HT-29 (cell line): ENCODE data around the gene LPA. TPM values are rescaled to one million over a fixed set of nuclear protein-coding genes. Genes with fewer than 3 reads are reported as not detected.
A peak's percentile ranks its signal among the peaks of the same experiment; 100 is the strongest.
"Not testable (repeated sequence)": the region's sequence is repeated elsewhere in the genome, so short reads cannot be mapped to it uniquely, and the experiment has no call there.

Source experiments
- DNase-seq: peaks from one replicate; pipeline ENCODE4 v3.0.0-alpha.2; 2015; ENCODE audit warnings: low spot score
- total RNA-seq: library from RNA; depleted of rRNA; stranded (reverse); fragments of >200 nt; shearing (Covaris generic); gene quantifications from 2 replicates; pipeline ENCODE4 v1.2.3, GENCODE V29; 2014; rRNA removed

Gene LPA
- total RNA-seq = not detected in 2 replicates

GRCh38 chr6:160664198-160664597, at the start of gene LPA:
Gene LPA (minus strand): TSS chr6:160664275. CDS start chr6:160664214, 61 bp downstream.
- DNase-seq = not testable (repeated sequence)

DNA sequence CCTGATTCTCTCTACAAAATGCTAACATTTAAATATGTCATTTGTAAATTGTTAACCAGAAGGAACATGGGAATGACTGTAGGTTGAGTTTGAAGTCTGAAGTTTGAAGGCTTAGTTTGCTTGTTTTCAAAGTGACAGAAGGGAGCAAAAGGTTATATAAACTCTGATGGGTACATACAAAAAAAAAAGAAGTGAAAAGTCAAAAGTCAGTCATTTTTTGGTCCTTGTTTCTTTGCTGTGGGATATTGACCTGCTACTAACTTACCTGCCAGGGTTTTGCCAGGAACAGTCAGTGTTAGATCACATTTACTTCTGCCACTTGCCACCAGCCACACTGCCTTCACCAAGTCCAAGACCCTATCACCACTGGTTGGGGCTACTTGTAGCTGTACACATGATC, 44.9 kb upstream of the LPA start:
- DNase-seq = not testable (repeated sequence)

DNA sequence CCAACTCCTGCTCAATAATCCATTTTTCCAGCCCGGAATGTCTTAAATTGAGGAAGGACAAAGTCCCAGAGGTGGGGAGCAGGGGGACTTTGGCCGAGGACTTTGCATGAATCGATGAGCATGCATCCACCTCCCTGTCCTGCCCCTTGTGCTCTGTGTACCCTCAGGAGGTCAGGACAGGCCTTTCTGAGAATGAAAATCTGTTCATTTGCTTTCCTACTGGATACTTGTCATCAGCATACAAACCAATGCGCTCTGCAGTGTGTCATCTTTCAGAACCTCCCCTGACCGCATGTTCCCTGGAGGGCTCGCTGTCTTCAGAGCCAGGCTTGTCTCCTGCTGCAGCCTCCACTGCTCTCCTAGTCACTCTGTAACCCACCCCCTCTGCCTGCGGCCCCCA, 40.6 kb upstream of the LPA start:
- not testable (repeated sequence) for DNase-seq

- DNase-seq = not testable (repeated sequence)
These were observed 38.0 kb upstream of the LPA start, which contains the start of gene PLG for GRCh38 chr6:160701918-160702680. Gene PLG (plus strand): TSS chr6:160702244. CDS start chr6:160702305, 61 bp downstream.

- DNase-seq = no peak
These were observed 33.8 kb upstream of the LPA start for GRCh38 chr6:160697826-160698225.

- not testable (repeated sequence) for DNase-seq
These were observed 32.8 kb upstream of the LPA start for GRCh38 chr6:160696884-160697283.

DNA sequence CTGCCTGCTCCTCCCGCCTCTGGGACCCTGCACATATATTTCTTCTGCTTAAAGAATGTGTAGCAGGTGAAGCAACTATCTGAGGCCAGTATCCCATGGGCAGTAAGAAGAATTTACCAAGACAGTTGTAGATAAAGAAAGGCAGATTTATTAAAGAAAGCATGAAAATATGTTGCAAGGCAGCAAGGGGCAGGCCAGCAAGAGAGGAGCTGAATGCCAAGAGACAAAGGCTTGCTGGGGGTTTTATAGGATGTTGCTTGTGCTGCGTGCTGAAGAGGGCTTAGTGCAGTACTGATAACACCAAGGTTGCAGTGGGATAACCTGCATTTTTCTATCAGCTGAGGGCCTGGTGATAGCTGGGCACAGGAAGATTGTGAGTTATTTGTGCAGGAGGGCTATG, 31.5 kb upstream of the LPA start:
- not testable (repeated sequence) for DNase-seq

- not testable (repeated sequence) for DNase-seq
These were observed 30.9 kb upstream of the LPA start for GRCh38 chr6:160695025-160695424.

DNA sequence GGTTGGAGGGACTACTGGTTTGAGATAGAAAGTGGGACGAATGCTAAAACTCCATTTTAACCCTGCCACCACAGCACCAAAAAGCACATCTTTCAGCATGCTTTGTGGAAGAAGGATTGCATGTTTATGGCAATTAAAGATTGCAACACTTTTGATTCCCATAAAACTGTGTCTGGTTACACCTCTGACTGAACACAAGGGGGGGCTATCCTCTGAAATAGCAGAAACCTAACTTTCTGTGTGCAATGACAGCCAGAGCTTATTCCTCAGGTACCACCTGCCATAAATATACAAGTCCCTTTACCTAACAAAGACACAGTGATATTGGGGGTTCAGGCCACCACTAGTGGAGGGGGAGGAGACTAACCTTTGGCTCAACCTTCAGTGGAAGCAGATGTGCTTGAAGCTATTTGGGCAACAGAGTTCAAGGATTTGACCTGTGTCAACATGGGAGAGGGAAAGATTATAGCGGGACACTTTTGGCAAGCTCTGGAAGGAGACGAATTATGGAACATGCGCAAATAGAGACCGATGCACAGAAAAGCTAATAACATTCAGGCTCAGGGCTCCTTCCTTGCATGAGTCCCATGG, 28.4 kb upstream of the LPA start:
- DNase-seq = peak; percentile 5

- no peak for DNase-seq
These were observed 27.5 kb upstream of the LPA start for GRCh38 chr6:160691617-160692016.

DNA sequence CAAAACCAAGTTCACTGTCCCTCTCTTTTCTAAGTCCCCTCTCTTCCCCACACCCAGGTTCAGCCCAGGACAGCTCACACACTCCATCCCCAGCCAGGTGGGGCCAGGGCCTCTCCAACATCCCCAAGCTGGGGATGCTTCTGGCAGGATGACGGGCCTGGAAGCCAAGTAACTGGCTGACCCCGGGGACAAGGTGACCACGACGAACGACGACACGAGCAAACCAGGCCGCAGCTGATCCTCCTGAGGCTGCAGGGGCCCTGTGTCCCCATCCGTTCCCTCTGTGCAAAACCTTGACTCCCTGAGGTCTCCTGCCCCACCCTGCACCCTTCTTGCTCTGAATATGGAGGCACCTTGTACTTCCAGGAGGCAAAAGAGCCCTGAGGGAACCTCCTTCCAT, 26.4 kb upstream of the LPA start:
- DNase-seq = no peak

- no peak for DNase-seq
These were observed 21.8 kb upstream of the LPA start for GRCh38 chr6:160685762-160686450.

- DNase-seq = not testable (repeated sequence)
These were observed 21.2 kb upstream of the LPA start for GRCh38 chr6:160685101-160685761.

- no peak for DNase-seq
These were observed 15.3 kb upstream of the LPA start for GRCh38 chr6:160679402-160679769.

- no peak for DNase-seq
These were observed 14.8 kb upstream of the LPA start for GRCh38 chr6:160678744-160679401.

DNA sequence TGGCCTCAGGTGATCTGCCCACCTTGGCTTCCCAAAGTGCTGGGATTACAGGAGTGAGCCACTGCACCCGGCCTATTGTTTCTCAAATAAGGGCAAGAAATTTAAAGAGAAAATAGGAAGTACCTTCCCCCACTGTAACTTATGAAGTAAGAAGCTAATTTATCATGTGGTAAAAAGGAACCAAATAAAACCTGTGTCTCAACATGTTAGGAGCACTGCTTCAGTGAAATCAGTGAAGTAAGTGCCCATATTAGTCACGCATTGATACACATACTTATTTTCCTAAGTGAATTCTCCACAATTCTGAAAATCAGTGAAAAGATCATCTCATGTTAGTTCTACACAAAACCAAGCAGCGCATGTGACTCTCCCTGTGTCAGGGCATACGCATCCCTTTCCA, 14.2 kb upstream of the LPA start:
- DNase-seq = no peak

GRCh38 chr6:160676418-160676817, 12.3 kb upstream of the LPA start:
- DNase-seq = not testable (repeated sequence)

GRCh38 chr6:160668589-160668988, 4.5 kb upstream of the LPA start:
- DNase-seq = no peak

DNA sequence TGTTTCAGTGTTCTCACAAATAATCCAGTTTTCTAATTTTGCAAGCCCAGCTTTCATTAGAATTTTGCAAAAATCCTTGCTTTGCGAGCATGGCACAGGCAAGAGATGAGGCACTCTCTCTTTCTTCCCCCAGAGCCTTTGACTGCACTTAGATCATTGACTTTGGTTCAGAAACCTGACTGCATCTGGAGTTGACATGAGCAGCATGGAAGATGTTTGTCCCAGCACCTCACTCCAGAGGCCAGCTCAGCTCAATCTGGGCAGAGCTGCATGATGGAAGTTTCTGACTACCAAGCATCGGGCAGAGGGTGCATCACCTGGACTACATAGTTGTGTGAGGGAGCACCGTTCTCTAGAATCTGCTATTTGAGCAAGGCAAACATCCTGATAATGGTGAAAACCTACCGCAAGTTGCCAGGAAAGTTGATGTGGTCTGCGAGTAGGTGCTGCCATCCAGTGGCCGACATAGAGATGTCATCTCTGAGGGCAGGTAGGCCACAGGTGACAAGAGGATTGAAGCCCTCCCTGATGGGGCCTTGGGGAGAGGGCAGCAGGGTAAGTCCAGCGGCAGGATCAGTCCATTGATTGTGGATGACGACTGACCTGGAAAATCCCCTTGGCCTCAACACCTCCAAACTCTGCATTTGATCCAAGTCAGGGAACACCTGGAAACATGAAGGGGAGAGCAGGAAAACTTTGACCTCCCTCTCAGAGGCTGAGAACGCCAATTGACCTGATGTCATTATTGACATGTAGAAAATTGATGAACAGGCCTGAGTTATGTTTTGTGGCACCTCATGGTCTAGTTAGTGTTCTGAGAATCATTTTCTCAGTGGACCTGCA, 3.8 kb upstream of the LPA start:
- DNase-seq = peak; percentile 44

DNA sequence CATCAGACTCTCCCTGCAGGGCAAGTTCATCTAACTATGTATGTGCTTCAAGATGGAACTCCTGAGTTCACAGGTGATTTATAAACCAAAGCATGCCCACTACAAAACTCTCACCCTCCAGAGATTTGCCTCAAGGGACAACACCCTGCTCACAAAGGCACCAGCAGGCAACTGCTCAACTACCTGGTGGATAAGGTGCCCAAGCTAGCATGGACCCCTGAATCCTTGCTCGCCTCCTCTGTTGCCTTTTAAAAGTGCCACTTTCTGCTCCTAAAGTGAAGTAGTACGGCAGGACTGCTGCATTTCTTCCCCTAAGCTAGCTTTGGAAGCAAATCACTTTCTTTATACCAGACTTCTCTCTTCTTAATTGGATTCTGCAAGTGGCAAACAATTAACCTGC, 1.2 kb downstream of the LPA start:
- DNase-seq = no peak

DNA sequence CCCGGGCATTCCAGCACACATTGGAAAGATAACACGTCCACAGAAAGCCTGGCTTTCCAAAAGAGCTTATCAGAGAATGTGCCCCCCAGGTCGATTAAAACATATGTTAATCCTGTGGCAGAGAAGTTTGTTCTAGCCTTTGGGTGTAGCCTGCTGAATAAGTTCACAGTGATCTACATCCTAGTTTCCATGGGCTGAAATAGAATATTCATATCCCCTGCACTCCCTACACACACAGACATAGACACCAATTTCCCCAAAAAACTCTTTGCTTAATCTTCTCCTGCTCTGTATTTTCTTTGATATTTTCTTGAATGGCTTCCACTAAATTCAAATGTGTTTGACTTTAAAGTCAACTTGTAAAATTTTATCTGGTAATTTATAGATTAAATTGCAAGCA, 1.6 kb downstream of the LPA start:
- no peak for DNase-seq
